H7 (cell line): ENCODE results near the gene NMNAT3. TPM values are rescaled to one million over a fixed set of nuclear protein-coding genes. Genes with fewer than 3 reads are reported as not detected.
"Not testable (repeated sequence)": the region's sequence is repeated elsewhere in the genome, so short reads cannot be mapped to it uniquely, and the experiment has no call there.

Experiments used
- DNase-seq: peaks from one replicate; pipeline ENCODE4 v3.0.0; 2012
- H3K27me3 ChIP-seq: 2 replicates; pipeline ENCODE4 v1.6.0; 2011; ENCODE audit warnings: mild to moderate bottlenecking, low read length; ENCODE audit not compliant: control insufficient read depth, insufficient read depth
- H3K36me3 ChIP-seq: replicated peaks from 2 replicates; pipeline ENCODE4 v1.5.1; 2011; ENCODE audit warnings: low read length; ENCODE audit not compliant: control insufficient read depth, insufficient read depth
- H3K4me3 ChIP-seq: 2 replicates; pipeline ENCODE4 v1.5.1; 2011; ENCODE audit warnings: low read depth, mild to moderate bottlenecking, control low read depth, low read length, moderate library complexity; ENCODE audit not compliant: insufficient read depth
- total RNA-seq: library from RNA; depleted of rRNA; stranded (reverse); fragments of >200 nt; shearing (Covaris generic); gene quantifications from 2 replicates; pipeline ENCODE4 v1.2.3, GENCODE V29; 2014

The NMNAT3 gene
- total RNA-seq, 1 experiment from 2014 or later = 4.7 TPM

DNA sequence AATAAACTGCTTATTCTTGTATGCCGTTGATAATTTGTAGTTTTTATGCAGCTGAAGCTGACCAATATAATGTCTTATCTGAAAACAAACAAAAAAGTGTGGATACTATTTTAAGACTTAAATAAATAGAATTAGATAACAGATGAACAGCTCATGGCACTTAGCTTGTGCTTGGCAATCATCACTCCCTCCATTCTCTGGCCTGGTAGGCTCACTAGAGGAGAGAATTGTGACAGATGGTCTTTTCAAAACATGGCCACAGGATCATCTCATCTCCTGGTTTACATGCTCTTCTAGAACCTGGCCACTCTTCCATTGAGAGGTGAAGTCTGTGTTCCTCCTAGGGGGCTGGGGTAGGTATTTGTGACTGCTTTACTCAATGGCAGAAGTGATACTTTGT lies 79.8 kb downstream of the NMNAT3 start:
- no peak for DNase-seq

DNA sequence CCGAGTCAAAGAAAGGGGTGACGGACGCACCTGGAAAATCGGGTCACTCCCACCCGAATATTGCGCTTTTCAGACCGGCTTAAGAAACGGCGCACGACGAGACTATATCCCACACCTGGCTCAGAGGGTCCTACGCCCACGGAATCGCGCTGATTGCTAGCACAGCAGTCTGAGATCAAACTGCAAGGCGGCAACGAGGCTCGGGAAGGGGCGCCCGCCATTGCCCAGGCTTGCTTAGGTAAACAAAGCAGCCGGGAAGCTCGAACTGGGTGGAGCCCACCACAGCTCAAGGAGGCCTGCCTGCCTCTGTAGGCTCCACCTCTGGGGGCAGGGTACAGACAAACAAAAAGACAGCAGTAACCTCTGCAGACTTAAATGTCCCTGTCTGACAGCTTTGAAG lies 86.6 kb downstream of the NMNAT3 start:
- H3K4me3 ChIP-seq, H3K27me3 ChIP-seq, H3K36me3 ChIP-seq, DNase-seq: not testable (repeated sequence)

More for the DNA sequence above, 79.8 kb downstream of the NMNAT3 start:
- H3K27me3 ChIP-seq = no peaks in the 10 kb centered on the region
- no peaks in the 10 kb centered on the region for H3K36me3 ChIP-seq
- no peak overlapping the region for H3K4me3 ChIP-seq

GRCh38 chr3:139588450-139588849 lies 89.3 kb downstream of the NMNAT3 start:
- Histone ChIP-seq H3K36me3 (no peaks in the 10 kb centered on the region), H3K4me3 (no peak overlapping the region), H3K27me3 (no peaks in the 10 kb centered on the region)
- DNase-seq = peak; percentile 88

GRCh38 chr3:139587797-139588196 lies 90.0 kb downstream of the NMNAT3 start:
- Histone ChIP-seq H3K36me3 (no peaks in the 10 kb centered on the region), H3K27me3 (no peaks in the 10 kb centered on the region), H3K4me3 (no peak overlapping the region)
- DNase-seq = no peak

DNA sequence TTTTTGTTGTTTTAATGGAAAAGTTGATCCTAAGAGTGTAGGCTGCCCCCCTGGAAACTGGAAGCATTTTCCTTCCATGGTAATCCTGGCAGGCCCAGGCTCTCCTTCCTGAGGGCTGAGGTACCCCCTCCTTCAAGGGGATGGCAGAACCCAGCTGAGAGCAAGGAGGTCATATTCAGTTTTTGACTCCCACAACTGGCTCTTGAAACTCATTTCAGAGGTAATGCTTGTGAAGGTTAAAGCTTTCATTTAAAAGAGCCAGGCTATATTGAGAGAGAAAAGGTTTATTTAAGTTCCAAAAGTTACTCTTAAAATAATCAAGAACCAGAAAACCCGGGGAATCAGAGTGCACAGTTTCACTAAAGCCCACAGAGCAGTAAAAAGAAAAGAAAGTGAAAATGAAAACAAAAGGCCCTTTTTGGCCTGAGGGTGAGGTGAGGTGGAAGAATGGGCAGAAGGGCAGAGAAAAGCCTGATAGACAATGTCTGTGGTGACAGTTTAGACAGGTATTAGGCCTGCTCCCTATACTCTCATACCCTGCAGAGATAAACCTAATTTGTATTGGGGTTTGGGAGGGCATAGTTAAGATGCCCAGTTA lies 91.3 kb downstream of the NMNAT3 start:
- no peak for DNase-seq
- Histone ChIP-seq H3K27me3 (no peaks in the 10 kb centered on the region), H3K4me3 (no peak overlapping the region), H3K36me3 (no peaks in the 10 kb centered on the region)

GRCh38 chr3:139585820-139586219 lies 92.0 kb downstream of the NMNAT3 start:
- Histone ChIP-seq H3K36me3 (no peaks in the 10 kb centered on the region), H3K4me3 (no peak overlapping the region), H3K27me3 (no peaks in the 10 kb centered on the region)
- DNase-seq = no peak

- H3K27me3 ChIP-seq, H3K36me3 ChIP-seq, H3K4me3 ChIP-seq, DNase-seq: not testable (repeated sequence)
Measured at GRCh38 chr3:139583651-139584050, 94.1 kb downstream of the NMNAT3 start.

- no peak for DNase-seq
- Histone ChIP-seq H3K27me3 (no peaks in the 10 kb centered on the region), H3K36me3 (no peaks in the 10 kb centered on the region), H3K4me3 (no peak overlapping the region)
Measured at GRCh38 chr3:139578783-139579182, 99.0 kb downstream of the NMNAT3 start.

DNA sequence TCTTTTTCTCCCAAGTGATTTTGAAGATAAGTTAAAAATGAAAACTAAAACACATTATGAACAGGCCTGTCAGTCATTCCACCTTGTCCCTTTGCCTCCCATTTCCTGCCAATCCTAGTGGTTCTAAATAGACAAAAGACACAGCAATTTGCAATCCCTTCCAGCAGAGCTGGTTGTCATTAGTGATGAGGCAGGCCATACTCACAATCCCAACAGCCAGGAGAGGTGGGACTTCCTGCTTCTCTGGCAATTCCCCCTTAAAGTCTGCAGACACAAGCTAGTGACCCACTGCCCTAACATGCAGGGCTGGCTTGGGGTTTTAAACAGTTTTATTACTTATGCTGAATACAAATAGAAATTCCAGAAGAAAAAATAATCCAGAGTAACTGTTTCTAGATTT lies 99.9 kb downstream of the NMNAT3 start:
- Histone ChIP-seq H3K4me3 (no peak overlapping the region), H3K27me3 (no peaks in the 10 kb centered on the region), H3K36me3 (no peaks in the 10 kb centered on the region)
- peak; percentile 61 for DNase-seq

DNA sequence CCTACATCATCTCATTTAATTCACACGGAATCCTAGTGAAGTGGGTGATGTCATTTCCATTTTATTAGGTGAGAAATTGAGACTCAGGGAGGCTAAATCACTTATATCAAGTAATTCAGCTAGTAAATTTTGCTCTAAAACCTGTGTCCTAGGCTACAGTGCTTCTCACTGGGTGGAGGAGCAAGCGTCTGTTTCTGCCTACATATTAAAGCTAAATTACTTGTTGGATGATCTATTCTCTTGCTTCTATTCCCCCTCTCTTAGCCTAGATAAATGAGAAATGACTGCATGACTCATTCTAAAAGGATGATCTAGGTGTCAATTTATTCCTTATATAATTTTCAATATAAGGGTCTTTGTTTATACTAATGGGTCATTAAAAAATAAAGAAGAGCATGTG lies 100.4 kb downstream of the NMNAT3 start:
- no peaks in the 10 kb centered on the region for H3K36me3 ChIP-seq
- DNase-seq = no peak
- H3K4me3 ChIP-seq = no peak overlapping the region
- no peaks in the 10 kb centered on the region for H3K27me3 ChIP-seq

GRCh38 chr3:139574026-139574947 lies 103.5 kb downstream of the NMNAT3 start:
- no peak for DNase-seq
- no peaks in the 10 kb centered on the region for H3K27me3 ChIP-seq
- H3K4me3 ChIP-seq = no peak overlapping the region
- H3K36me3 ChIP-seq = peaks cover 1% of the 10 kb centered on the region; the same call in 1 of the 2 replicates

GRCh38 chr3:139572847-139573672 lies 104.7 kb downstream of the NMNAT3 start:
- H3K36me3 ChIP-seq = peaks cover 1% of the 10 kb centered on the region; the same call in 1 of the 2 replicates
- no peak for DNase-seq

GRCh38 chr3:139571711-139572110 lies 106.1 kb downstream of the NMNAT3 start:
- no peak for DNase-seq
- no peaks in the 10 kb centered on the region for H3K27me3 ChIP-seq
- H3K36me3 ChIP-seq = peaks cover 1% of the 10 kb centered on the region; the same call in 1 of the 2 replicates
- H3K4me3 ChIP-seq = no peak overlapping the region

More at GRCh38 chr3:139572847-139573672, 104.7 kb downstream of the NMNAT3 start:
- Histone ChIP-seq H3K27me3 (no peaks in the 10 kb centered on the region), H3K4me3 (no peak overlapping the region)

- Histone ChIP-seq H3K4me3 (no peak overlapping the region), H3K36me3 (no peaks in the 10 kb centered on the region), H3K27me3 (no peaks in the 10 kb centered on the region)
- peak; percentile 46 for DNase-seq
Measured at GRCh38 chr3:139564294-139564861, 113.4 kb downstream of the NMNAT3 start.
